ENCODE results near the gene JMJD7. TPM values are rescaled to one million over a fixed set of nuclear protein-coding genes. Genes with fewer than 3 reads are reported as not detected.

The JMJD7 gene
- total RNA-seq, 4 donors from 2014 or later, result 6.1 to 12.8 (median 9.3) TPM

DNA sequence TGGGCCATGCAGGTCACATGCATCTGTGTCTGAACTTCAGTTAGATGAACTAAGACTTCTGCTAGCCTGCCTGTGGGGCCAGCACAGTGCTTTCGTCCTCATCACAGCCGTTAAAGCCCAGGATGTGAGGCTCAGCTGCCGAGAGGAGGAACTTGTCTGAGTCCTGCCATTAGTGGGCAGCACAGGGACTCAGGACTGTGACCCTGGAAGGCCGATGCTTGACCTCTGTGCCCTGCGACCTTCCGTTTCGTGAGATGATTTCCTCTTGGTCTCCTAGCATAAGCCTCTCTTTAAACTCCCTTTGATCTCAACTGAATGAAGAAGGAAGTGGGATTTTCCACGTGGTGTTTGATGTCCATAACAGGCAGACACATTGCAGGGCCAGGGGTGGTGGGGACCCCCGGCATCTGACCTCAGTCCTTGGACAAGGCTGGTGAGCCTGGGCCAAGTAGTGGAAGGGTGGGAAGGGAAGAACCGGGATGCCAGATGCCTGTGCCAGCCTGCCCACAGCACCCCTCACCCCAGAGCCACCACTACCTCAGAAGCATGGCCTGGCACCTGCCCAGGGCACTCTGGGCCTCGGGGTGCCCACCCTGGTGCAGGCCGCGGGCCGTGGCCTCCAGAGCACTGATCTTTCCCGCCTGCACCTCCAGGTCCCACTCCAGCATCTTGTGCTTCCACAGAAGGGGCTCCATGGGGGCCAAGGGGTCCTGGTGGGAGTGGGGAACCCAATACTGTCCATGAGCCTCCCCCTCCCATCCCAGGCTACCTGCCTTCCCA, 32.3 kb downstream of the JMJD7 start:
- TF ChIP-seq POLR2AphosphoS5 (IDR thresholded peaks at IDR 0.05) (no peak), EP300 (IDR thresholded peaks at IDR 0.05) (no peak), POLR2A (IDR thresholded peaks at IDR 0.05) (no peak)
- TF ChIP-seq, protein P1, sequence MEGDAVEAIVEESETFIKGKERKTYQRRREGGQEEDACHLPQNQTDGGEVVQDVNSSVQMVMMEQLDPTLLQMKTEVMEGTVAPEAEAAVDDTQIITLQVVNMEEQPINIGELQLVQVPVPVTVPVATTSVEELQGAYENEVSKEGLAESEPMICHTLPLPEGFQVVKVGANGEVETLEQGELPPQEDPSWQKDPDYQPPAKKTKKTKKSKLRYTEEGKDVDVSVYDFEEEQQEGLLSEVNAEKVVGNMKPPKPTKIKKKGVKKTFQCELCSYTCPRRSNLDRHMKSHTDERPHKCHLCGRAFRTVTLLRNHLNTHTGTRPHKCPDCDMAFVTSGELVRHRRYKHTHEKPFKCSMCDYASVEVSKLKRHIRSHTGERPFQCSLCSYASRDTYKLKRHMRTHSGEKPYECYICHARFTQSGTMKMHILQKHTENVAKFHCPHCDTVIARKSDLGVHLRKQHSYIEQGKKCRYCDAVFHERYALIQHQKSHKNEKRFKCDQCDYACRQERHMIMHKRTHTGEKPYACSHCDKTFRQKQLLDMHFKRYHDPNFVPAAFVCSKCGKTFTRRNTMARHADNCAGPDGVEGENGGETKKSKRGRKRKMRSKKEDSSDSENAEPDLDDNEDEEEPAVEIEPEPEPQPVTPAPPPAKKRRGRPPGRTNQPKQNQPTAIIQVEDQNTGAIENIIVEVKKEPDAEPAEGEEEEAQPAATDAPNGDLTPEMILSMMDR (IDR thresholded peaks at IDR 0.05), result no peak
- Histone ChIP-seq H3K36me3 (no peaks in the 10 kb centered on the region), H3K27ac (no peak overlapping the region), H3K9me3 (no peaks in the 10 kb centered on the region), H3K4me1 (no peaks in the 10 kb centered on the region), H3K27me3 (peaks cover 37% of the 10 kb centered on the region), H3K4me3 (no peak overlapping the region)
- WGBS, 2 donors (ENCODE audit: low coverage in 1 of 2), result 30 to 40% methylated on average over 1 to 3 of the region's 15 CpGs
- no peak for ATAC-seq

DNA sequence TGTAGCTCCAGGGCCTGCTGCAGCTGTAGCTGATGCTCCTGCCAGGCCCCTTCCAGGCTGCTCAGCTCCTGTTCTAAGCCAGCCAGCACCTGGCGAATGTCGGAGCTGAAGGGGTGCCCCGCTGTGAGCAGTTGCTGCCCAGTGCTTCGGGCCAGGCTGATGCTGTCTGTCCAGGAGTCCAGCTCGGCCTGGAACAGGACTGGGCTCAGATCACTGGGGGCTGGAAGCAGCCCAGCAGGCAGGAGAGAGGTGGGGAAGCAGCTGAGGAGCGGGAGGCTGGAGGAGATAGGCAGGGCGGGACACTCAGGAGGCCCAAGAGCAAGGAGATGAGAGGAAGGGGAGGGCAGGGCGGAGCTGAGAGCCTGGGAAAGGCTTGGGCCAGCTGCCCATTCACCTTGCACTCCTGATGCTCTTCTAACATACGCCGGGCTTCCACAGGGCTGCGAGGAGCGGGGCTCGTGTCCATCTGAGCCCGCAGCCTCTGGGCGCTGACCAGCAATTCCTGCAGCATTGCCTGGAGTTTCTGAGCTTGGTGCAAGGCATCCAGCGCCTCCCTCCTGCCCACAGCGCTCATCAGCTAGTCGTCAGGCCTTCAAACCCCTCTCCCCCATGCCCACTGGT, 34.0 kb downstream of the JMJD7 start:
- no peaks in the 10 kb centered on the region for H3K4me1 ChIP-seq
- no peak overlapping the region for H3K4me3 ChIP-seq
- H3K9me3 ChIP-seq, result no peaks in the 10 kb centered on the region
- no peak overlapping the region for H3K27ac ChIP-seq
- TF ChIP-seq POLR2AphosphoS5 (IDR thresholded peaks at IDR 0.05), result no peak
- TF ChIP-seq, protein P1 (IDR thresholded peaks at IDR 0.05), result no peak
- TF ChIP-seq EP300 (IDR thresholded peaks at IDR 0.05), result no peak
- TF ChIP-seq POLR2A (IDR thresholded peaks at IDR 0.05), result no peak
- ATAC-seq, result no peak
- H3K27me3 ChIP-seq, result peaks cover 21% of the 10 kb centered on the region
- H3K36me3 ChIP-seq, result no peaks in the 10 kb centered on the region
- WGBS, 2 donors (ENCODE audit: low coverage in 1 of 2), result 88 to 92% methylated on average over 6 to 8 of the region's 18 CpGs

DNA sequence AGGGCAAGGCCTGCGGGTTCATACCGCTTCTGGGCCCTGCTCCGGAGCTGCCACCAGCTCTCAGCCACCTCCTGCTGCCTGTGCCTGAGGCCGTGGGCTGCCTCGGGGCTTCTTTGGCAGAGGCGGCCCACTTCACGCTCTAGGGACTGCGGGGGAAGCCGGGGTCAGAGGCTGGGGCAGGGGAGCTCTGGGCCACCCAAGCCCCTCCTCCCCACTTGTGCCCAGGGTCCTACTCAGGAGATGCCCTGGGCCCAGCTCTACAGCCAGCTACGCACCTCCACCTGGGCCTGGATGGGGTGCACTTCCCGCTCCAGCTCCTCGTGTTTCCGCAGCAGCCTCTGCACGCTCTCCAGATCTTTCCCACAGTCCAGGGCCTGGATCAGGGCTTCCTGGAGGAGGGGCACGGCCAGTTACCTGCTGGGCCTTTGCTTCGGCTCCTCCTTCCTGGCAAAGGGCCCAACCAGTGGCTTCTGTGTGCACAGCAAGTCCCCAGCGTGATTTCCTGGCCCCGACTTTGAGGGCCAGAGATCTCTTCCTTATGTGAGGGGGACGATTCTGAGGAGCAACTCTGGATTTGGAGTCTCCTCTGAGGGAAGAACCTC, 34.7 kb downstream of the JMJD7 start:
- WGBS, 2 donors (ENCODE audit: low coverage in 1 of 2), result 80 to 93% methylated on average over 2 to 3 of the region's 19 CpGs
- no peaks in the 10 kb centered on the region for H3K9me3 ChIP-seq
- no peaks in the 10 kb centered on the region for H3K36me3 ChIP-seq
- no peak overlapping the region for H3K27ac ChIP-seq
- H3K4me3 ChIP-seq, result no peak overlapping the region
- ATAC-seq, result no peak
- H3K4me1 ChIP-seq, result no peaks in the 10 kb centered on the region
- TF ChIP-seq POLR2A (IDR thresholded peaks at IDR 0.05), result no peak
- no peak for TF ChIP-seq EP300 (IDR thresholded peaks at IDR 0.05)
- no peak for TF ChIP-seq POLR2AphosphoS5 (IDR thresholded peaks at IDR 0.05)
- TF ChIP-seq, protein P1 (IDR thresholded peaks at IDR 0.05), result no peak
- H3K27me3 ChIP-seq, result peaks cover 14% of the 10 kb centered on the region

DNA sequence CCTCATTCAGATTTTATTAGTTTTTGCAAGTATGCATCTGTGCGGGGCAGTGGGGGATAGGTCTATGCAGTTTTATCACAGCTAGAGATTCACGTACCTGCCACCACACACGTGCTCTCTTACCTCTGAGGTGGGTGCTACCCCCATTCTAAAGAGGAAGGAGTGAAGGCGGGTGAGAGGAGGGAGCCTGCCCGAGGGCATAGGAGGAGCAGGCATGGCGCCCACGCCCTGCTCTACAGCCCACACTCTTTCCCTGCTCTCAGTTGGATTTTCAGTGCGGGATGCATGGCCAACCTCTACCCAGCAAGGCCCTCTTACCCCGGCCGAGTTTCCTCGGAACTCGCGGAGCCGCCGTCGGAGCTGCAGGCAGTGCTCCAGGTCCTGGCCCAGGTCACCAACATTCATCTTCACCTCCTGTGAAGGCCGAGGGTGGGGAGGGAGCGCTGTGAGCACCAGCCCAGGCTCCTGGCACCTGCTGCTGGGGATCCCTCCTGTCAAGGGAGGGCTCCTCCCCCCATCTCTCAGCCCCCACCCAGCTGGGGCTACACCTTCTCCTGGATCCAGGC, 37.7 kb downstream of the JMJD7 start:
- Histone ChIP-seq H3K27me3 (no peaks in the 10 kb centered on the region), H3K27ac (no peak overlapping the region), H3K36me3 (no peaks in the 10 kb centered on the region), H3K4me3 (no peak overlapping the region), H3K4me1 (no peaks in the 10 kb centered on the region), H3K9me3 (no peaks in the 10 kb centered on the region)
- TF ChIP-seq, protein P1 (IDR thresholded peaks at IDR 0.05), result no peak
- no peak for TF ChIP-seq POLR2A (IDR thresholded peaks at IDR 0.05)
- no peak for TF ChIP-seq POLR2AphosphoS5 (IDR thresholded peaks at IDR 0.05)
- TF ChIP-seq EP300 (IDR thresholded peaks at IDR 0.05), result no peak
- WGBS, 2 donors (ENCODE audit: low coverage in 1 of 2), result 84 to 85% methylated on average over 5 to 10 of the region's 18 CpGs
- no peak for ATAC-seq
